LoVo (cell line): ENCODE data around the gene PARD3.
"Not testable (repeated sequence)": the region's sequence is repeated elsewhere in the genome, so short reads cannot be mapped to it uniquely, and the experiment has no call there.

ENCODE experiments used
- DNase-seq: peaks from one replicate; pipeline ENCODE4 v3.0.0-alpha.2; 2016; ENCODE audit warnings: low spot score

Gene PARD3

DNA sequence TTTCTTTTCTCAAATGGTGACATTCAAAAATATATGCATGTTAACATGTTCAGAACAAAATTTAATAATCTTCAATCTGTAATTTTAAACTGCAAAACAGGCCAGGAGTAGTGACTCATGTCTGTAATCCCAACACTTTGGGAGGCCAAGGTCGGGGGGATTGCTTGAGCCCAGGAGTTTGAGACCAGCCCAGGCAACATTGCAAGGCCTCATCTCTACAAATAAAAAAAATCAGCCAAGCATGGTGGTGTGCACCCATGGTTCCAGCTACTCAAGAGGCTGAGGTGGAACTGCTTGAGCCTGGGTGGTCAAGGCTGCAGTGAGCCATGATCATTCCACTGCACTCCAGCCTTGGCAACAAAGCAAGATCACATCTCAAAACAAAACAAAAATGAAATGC lies 394.3 kb downstream of the PARD3 start:
- no peak for DNase-seq

DNA sequence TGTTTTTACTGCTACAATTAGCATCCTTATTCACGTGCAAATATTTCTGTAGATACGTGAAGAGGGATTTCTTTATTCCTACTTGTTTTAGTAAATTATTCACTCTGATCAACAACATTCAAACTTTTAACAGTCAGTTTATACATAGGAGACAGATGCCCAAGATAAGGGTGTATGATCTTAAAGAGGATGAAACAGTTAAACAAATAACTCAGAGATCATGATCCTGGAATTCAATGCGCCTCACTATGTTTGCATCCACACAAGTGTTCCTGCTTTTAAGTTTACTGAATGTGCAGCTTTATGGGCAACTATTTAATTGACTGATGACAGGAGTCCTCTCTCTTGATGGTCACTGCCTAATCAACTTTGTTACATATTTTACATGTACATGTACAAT lies 394.8 kb downstream of the PARD3 start:
- no peak for DNase-seq

DNA sequence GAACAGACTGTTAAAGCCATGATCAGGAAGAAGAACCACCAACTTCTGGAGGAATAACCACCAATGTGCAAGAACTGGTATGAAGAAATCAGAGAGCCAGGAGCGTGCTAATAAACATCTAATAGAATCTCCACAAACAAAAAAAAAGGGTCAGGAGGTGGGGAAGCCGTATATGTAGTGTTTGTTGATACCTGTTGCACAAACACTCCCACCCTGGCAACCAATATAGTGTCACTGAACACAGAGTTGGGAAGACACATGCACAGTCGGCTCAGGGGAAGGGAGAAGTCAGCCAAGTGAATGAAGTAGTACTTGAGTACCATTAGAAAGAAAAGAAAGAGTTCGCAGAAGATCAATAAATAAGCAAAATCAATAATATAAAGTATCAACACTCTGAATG lies 400.1 kb downstream of the PARD3 start:
- no peak for DNase-seq

DNA sequence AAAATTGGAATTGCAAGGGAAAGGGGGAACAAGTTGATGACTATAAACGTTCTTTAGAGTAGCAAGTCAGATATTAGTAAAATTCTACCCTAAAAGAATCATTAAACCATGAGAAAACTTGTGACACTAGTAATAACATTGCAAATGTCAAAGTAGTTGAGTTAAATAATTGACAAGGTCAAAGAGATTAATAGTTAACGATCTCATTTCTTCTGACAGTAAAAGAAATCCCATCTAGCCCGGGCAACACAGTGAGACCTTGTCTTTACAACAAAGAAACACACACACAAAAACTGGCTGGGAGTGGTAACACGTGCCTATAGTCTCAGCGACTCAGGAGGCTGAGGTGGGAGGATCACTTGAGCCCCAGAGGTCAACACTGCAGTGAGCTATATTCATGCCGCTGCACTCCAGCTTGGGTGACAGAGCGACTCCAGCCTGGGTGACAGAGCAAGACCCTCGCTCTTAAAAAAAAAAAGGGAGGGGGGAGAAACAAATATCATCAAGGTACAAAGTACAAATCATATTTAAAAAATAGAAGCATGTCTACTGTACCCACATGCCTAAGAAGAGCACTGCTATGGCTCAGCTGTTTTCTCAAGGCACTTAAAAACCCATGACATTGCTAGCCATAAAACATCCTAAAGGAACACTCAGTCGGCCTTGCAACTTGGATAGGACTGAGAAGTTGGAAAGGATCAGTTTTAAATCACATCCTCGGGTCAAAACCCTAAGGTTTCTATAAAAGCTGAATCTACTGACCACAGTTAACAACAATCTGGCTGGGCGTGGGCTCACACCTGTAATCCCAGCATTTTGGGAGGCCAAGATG lies 401.1 kb downstream of the PARD3 start:
- no peak for DNase-seq

DNA sequence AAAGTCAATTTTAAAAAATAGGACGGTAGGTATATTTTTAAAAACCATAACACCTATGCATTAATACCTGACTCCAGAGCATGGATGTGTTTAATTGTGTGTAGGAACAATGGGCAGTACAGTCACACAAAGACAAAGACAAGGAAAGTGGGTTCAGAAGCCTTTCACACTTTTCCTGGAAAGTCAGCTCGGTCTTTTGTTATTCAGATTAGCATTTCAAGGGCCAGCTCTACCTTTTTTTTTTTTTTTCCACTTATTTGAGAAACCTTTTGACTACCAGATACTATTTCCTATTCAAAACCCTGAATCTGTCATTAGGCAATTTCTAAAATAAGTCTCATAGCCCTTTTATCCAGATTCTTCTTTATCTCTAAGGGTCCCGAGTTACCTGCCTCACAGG lies 401.9 kb downstream of the PARD3 start:
- DNase-seq: no peak

DNA sequence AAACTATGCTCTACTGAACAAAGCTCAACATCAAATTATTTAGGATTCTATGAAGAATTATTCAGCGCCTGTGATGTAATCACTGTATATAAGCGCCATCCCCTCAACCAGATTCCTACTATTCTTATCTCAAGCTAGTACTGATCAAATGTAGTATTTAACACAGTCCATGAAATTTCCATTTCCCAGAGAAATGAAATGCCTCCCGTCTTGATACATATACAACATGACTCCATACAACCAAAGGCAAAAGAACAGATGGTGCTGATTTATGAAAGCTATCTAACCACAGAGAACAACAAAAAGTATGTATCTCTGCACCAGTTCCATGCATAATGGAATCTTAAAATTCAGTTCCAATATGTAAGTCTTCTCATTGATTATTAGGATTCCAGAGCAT lies 406.1 kb downstream of the PARD3 start:
- DNase-seq: no peak

DNA sequence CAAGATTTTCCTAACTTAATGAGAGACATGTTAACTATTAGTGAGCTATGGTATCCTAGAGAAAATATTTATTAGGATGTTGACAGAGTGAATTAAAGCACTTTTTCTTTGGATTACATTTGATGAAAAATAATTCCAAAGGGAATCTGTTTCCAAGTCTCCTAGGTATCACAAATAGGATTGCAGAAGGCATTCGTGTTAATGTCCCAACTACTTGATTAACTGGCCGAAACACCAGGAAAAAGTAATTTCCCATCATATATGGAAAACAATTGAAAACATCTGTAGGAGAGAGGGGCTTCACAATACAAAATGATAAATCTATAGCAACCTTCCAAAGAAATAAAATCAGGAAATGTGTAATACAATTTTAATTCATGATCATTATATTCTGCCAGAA lies 406.7 kb downstream of the PARD3 start:
- DNase-seq: no peak

DNA sequence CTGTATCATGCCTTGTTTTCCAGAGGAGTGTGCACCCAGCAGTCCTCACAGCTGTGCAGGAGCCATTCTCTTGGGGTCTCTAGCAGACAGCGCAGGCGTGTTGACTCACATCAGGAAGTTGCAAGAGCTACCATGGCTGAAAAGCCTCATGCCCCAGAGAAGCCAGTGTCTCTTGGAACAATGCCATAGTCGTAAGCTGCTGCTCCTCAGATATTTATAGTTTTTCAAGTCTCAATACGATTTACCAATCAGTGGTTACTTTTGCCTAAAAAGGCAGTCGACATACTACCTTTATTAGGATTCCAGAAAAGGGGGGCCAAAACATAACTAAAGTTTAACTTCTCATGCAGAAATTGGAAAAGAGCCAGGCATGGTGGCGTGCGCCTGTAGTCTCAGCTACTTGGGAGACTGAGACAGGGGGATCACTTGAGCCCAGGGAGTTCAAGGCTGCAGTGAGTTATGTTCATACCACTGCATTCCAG lies 407.7 kb downstream of the PARD3 start:
- DNase-seq: no peak

DNA sequence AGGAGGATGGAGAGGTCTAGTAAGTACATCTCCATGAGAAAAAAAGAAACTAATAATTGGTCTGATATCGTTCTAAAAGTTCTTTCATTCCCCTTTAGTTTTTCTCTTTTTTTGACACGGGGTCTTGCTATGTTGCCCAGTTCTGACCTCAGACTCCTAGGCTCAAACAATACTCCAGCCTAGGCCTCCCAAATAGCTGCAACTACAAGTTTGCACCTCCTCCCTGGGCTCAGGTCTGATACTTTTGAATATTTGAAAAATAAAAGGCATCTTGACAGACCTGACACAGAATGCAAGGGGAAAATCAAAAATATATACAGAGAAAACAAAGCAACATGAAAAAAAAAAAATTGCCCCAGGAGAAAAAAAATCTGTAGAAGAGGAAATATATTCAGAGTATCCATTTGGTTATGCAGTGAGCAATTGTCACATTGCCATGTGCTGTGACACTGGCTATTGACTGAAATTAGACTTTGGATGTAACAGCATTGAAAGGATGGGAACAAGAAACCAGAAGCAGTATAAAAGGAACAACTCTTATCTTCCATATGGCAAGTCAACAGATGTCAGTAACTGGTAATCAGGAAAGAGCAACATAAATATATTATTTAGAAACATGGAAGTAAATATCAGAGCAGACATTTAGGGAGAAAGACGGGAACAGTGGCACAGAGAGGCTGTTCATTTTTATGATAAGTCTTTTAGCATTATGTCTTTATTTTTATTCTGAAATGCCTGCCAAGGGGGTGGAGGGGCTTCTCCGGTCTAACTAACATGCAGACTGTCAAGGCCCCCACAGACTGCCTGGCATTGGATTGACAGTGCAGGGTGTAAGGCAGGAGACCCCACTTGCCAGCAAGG lies 408.4 kb downstream of the PARD3 start:
- DNase-seq: no peak

DNA sequence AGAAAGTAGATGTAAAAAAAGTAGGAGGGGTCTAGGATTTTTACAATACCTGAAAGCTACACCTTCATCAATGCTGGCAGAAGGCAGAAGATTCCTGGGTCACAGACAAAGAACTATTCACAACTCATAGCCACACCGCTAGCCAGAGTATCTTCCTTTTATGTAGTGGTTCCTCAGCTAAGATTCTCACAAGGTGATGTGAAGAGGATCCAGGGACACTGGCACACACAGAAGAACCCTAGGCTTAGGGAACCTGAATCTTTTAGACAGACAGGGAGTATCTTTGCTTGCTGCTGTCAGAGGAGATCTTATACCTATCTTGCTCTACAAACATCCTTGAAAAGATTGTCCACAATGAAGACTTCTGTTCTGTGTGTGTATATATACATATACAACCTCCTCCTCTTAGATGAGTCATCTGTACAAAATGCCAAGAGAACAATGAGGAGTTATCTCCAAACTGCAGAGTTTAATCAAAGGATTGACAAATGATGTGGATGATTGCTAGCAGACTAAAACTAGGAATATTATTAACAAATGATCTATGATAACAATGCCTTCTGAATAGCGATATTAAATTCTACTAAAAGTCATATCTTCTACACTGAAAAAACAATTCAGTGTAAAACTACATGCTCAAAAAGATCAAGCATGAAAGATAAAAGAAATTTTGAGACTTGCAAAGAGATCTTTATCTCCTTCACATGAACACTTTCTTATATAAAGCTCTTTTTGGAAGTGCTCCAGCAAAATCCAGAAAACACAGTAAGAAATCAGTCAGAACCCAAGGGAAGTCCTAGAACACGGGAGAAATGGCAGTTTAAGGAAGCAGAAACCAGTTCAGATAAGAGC lies 409.3 kb downstream of the PARD3 start:
- peak; percentile 16 for DNase-seq

DNA sequence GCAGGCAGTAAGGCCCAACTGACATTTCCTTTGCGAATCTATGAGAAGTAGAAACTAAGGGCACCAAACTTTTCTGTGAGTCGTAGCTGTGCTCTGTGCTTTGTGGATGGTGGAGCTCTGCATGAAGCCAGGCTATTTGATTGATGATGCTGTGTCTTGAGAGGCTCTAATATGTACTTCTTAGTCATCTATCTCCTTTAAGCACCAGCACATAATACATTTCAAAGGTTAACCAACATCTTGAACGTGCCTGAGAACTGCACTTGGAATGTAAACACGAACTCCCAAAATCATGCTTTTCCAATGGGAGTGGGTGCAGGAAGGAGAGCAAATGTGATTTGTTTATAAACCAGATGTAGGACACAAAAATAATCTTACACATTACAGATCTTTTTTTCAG lies 411.6 kb downstream of the PARD3 start:
- no peak for DNase-seq

DNA sequence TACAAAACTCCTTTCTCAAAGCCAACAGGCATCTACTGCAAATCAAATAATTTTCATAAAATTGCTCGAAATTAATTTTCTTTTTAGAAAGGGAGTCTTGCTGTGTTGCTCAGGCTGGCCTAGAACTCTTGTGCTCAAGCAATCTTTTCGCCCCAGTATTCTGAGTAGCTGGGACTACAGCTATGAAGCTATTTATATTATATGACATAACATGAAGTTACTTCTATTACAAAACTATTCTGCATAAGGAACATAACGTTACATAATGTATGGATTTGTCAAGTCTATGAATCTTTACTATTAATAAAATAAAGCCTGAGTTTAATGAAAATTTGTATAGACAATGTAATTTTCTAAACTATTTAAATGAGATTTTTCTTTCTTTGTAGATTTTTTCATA lies 415.0 kb downstream of the PARD3 start:
- DNase-seq: no peak

DNA sequence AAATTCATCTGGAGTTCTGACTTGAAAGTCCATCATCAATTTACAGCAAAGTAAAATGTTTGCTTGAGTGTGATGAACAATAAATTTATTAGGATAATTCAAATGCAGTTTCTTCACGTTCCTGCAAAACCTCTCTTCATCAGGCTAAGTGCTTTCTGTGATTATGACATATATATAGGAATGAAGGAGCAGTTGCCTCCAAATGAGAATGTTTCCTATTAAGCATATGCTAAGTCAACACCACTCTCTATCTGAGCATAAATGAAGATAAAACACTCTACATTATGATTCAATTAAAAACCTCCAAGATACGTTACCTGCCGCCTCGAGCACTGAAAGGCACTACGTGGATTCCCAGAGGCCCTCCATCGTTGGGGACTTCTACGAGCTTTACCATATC lies 416.1 kb downstream of the PARD3 start:
- DNase-seq: no peak

DNA sequence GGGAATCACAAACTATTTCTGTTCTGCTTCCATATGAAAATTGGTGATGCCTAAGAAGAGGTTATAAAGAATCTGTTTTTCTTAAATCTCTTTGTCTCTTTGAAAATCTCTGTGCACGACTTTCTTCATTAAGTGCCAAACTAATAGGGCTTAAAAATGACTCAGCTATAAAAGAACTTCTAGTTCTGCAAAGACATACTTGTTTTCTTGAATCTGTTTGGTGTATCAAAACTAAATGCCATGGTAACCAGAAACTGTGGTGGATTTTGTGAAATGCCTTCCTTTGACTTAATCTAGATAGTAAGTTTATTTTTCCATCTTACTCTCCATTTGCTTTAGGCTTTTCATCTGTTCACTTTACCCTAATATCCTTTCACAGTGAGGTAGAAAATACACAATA lies 417.8 kb downstream of the PARD3 start:
- no peak for DNase-seq

DNA sequence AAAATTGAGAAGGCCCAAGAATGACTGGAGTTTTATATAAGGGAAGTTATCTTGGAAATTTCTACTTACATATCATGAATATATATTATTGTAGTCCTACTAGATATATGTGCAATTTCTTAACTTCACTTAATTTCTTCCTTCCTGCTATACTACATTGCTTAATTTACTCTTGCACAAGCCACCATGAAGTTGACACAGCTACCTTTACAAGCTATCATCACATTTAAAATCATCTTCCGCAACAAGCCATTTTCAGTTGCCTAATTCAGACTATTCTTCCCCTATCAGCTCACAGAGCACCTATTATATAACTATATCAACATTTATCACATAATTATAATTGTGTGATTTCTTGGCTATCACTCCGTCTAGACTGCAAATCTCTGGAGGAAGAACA lies 418.4 kb downstream of the PARD3 start:
- no peak for DNase-seq

DNA sequence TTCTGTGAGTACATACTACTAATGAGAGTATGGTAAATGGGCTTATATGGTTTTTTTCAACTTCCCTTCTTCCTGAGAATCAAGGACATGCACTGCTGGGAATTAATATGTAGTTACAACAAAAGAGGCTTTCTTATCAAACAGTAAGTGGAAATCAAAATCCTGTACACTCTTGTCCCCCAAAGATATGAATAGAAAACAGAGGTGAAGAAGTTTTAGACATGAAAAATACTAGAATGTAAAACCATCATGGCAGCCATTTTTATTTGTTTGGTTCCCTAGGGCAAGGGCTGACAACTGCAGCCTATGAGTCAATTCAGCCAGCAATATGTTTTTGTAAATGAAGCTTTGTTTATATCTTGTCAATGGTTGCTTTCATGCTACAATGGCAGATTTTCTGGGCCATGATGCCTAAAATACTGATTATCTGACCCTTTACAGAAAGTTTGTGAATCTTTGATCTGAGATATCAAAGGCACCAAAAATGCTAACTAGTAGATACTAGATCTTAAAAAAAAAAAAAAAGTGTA lies 422.4 kb downstream of the PARD3 start:
- DNase-seq: no peak

DNA sequence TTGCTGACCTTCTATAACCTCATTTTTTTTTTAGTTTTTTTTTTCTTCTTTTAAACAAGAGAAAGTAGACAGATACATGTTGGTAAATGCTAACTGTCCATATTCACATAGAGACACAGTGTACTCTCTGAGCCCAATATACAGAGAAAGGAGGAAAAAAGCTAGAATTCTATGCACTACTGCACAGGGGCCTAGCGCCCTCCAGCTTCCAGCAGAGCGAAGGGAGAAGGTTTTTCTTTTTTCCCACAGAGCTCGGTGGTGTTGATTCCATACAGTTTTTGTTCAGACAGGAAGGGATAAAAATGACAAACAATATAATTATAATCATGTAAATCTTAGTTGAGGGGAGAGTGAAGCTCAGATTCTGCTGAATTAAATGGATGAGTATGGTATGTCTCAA lies 423.9 kb downstream of the PARD3 start:
- not testable (repeated sequence) for DNase-seq

DNA sequence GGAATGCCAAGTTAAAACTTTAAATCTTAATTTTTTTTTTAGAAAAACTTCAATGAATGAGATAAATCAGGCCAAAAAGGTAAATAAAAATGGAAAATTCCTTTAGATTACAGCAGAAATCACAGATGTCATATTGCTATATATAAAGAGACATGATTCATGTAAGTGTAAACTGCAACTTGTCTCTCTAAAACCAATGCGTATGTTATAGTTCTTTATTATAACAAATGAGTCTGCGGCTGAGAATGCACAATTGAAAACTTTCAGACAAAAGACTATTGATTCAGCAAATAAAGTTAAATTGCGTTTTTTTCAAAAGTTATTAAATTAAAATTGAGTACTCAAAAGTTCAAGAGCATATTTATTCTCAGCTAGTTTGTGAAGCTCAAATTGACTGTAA lies 425.3 kb downstream of the PARD3 start:
- DNase-seq: no peak

DNA sequence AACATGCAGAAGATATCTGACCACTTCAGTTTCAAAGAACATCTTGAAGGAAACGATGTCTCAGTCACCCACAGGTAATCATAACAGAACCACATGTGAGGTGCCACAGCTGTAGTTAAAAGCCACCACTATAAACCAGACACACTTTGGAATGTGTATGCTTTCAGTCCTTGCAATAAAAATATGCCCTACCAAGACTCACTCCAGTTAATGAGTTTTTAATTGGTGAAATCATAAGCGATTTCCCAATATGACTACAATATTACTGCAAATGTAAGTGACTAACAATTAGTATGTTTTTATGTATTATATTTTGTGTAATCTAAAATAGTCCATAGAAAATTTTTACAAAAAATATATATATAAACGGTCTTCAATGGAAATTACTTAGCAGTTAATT lies 428.2 kb downstream of the PARD3 start:
- DNase-seq: no peak

DNA sequence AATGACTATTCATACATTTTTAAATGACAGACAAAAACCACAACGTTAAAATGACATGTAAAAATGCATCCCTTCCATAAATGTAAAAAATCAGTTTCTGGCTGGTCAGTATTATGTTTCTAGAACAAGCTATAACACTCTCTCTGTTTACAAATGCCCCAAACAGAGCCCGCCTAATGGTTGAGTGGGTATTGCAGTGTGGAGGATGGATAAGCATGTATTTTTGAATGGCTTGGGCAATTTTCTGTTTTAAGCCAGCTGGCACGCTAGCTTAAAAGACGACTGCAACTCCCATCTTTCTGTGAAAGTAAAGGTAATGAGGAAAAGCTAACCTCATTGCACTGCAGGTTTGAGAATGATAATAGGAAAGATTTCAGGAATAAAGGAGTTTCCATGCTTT lies 430.7 kb downstream of the PARD3 start:
- DNase-seq: no peak

DNA sequence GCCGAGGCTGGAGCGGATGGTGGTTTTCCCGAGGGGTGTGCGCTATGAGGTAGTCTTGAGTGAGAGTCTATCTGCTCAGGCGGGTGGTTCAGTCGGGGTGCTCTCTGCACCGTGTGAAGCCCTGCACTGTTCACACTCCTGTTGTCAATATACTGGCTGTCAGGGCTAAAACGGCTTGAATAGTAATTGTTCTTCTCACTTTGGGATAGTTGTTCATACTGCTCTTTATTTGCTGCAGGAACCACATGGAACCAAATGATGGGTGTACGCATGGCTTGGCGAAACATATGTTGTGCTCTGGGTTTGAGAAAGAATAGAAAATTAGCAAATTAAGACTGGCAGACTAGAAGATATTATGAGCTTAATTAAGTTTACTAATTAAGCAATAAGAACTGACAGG lies 432.5 kb downstream of the PARD3 start:
- no peak for DNase-seq

DNA sequence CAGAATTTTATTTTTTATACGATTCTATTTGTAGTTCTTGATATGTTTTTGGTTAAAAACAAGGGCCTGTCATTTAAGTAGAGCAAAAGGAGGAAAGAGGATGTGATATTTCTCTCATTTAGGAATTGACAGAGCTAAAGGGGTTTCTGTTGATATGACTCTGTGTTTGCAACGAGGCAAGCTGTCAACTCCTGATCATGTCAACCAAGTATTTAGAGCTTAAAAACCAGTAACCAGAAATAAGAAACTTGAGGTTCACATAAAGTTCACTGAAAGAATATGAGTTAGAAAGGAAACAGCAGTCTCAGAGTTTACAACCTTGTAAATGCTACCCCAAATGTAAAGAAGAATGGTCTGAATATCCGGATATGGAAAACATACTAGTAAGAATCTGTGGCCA lies 434.2 kb downstream of the PARD3 start:
- no peak for DNase-seq
